HG02678 (cell line): ENCODE results near the gene HRK.

Experiments
- ATAC-seq: cut with Tn5 transposase; IDR thresholded peaks from one replicate; pipeline ENCODE4 v1.9.1; 2021; ENCODE audit warnings: mild to moderate bottlenecking, moderate library complexity; ENCODE audit not compliant: unreplicated experiment

The HRK gene

GRCh38 chr12:116870306-116870705 lies 10.9 kb downstream of the HRK start:
- no peak for ATAC-seq

GRCh38 chr12:116867523-116867922 lies 13.7 kb downstream of the HRK start:
- ATAC-seq, result no peak

- ATAC-seq, result no peak
Measured at GRCh38 chr12:116864371-116865160, 16.7 kb downstream of the HRK start.

GRCh38 chr12:116863275-116863767 lies 17.9 kb downstream of the HRK start:
- no peak for ATAC-seq

GRCh38 chr12:116862167-116862566 lies 19.1 kb downstream of the HRK start:
- ATAC-seq, result no peak

GRCh38 chr12:116861320-116861719 lies 19.9 kb downstream of the HRK start:
- peak; percentile 89 for ATAC-seq

- ATAC-seq, result no peak
Measured at GRCh38 chr12:116860263-116860662, 21.0 kb downstream of the HRK start.

GRCh38 chr12:116859079-116859478 lies 22.2 kb downstream of the HRK start:
- ATAC-seq, result no peak

- no peak for ATAC-seq
Measured at GRCh38 chr12:116856729-116857128, 24.5 kb downstream of the HRK start.

GRCh38 chr12:116855744-116856470 lies 25.3 kb downstream of the HRK start:
- no peak for ATAC-seq

- no peak for ATAC-seq
Measured at GRCh38 chr12:116853507-116853906, 27.7 kb downstream of the HRK start.

GRCh38 chr12:116852303-116852702 lies 28.9 kb downstream of the HRK start:
- no peak for ATAC-seq

- ATAC-seq, result no peak
Measured at GRCh38 chr12:116849216-116849615, 32.0 kb downstream of the HRK start.

- ATAC-seq, result no peak
Measured at GRCh38 chr12:116843085-116843484, 38.2 kb downstream of the HRK start.

- ATAC-seq, result no peak
Measured at GRCh38 chr12:116839287-116839830, 41.9 kb downstream of the HRK start.

GRCh38 chr12:116838365-116838764 lies 42.9 kb downstream of the HRK start:
- no peak for ATAC-seq

- no peak for ATAC-seq
Measured at GRCh38 chr12:116837097-116837496, 44.1 kb downstream of the HRK start.

- no peak for ATAC-seq
Measured at GRCh38 chr12:116835484-116835883, 45.8 kb downstream of the HRK start.

GRCh38 chr12:116833474-116833873 lies 47.8 kb downstream of the HRK start:
- ATAC-seq, result no peak

GRCh38 chr12:116832353-116832752 lies 48.9 kb downstream of the HRK start:
- no peak for ATAC-seq

GRCh38 chr12:116827432-116827831 lies 53.8 kb downstream of the HRK start:
- ATAC-seq, result no peak

- ATAC-seq, result no peak
Measured at GRCh38 chr12:116821291-116821690, 60.0 kb downstream of the HRK start.
